GM18526 (cell line): Measurements from ENCODE around the gene MGAT2.

ENCODE experiments used
- POLR2A ChIP-seq: IDR thresholded peaks from 3 replicates; pipeline ENCODE4 v1.6.1; 2011; ENCODE audit not compliant: insufficient read length; ENCODE audit errors: extremely low read depth

MGAT2 gene

DNA sequence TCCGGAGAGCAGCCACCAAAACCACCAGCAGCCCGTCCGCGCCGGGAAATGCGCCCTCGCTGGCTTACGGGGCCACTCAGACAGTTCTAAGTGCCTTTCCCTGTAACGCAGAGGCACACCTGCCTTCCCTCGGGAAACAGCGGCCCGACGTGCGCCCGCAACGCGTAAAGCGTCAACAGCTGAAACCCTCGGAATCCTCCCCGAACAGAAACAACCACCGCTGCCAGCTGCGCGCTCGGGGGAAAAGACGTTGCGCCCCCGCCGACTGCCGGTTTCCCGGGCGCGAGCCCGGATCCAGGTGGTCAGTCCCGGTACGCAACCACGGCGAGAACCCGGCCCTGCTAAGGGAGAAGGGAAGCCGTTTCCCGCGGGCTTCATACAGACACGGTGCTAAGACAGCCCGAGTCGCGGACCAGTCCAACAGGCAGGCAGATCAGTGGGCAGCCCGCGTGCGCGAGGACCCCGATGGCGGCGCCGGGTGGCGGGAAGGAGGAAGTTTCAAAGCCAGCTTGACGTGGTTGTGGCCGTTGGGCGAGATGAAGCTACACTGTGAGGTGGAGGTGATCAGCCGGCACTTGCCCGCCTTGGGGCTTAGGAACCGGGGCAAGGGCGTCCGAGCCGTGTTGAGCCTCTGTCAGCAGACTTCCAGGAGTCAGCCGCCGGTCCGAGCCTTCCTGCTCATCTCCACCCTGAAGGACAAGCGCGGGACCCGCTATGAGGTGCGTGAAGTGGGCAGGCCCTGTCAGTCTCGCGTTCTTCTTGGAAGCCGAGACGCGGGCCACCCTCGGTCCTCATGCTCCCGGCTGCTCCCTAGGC lies 21.9 kb upstream of the MGAT2 start, which contains the start of gene LRR1:
Gene LRR1, plus strand, starts transcription at position 456 of the 816 bp plus-strand sequence. Its CDS starts 81 bp downstream, at position 537.
- peak; percentile 86 for TF ChIP-seq POLR2A

DNA sequence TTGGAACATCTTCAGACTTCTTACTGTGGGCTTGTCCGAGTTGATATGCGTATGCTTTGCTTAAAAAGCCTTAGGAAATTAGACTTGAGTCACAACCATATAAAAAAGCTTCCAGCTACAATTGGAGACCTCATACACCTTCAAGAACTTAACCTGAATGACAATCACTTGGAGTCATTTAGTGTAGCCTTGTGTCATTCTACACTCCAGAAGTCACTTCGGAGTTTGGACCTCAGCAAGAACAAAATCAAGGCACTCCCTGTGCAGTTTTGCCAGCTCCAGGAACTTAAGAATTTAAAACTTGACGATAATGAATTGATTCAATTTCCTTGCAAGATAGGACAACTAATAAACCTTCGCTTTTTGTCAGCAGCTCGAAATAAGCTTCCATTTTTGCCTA lies 13.0 kb upstream of the MGAT2 start:
- TF ChIP-seq POLR2A = no peak

DNA sequence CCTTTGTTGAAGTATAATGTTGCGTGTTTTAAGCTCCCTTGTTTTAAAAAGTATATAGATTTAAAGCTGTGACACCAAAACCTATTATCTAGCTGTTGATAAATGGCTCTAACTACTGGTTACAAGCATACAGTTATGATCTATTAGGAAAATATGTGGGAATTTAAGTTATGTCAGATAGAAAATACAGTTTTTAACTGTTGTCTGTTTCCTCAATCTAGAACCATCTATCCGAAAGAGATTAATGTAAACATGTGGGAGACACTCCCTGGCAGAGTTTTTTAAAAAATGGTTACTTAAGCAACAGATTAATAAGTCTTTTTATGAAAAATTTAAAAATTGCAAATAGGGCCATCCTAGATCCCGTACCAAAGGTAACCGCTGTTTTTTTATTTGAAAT lies 8.3 kb upstream of the MGAT2 start:
- no peak for TF ChIP-seq POLR2A

DNA sequence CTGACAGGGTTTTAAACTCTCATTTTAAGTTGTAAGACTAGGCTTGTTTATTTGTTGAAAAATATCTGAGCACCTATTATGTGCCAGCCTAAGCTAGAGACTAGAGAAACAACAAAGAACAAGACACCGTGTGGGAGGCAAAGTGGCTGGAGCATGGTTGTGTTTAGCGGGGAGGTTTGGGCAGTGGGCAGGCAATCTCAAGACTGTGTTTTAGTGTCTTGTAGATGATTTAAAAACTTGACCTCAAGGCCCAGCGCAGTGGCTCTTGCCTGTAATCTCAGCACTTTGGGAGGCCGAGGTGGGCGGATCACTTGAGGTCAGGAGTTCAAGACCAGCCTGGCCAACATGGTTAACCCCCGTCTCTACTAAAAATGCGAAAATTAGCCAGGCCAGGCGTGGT lies 7.9 kb upstream of the MGAT2 start:
- no peak for TF ChIP-seq POLR2A

DNA sequence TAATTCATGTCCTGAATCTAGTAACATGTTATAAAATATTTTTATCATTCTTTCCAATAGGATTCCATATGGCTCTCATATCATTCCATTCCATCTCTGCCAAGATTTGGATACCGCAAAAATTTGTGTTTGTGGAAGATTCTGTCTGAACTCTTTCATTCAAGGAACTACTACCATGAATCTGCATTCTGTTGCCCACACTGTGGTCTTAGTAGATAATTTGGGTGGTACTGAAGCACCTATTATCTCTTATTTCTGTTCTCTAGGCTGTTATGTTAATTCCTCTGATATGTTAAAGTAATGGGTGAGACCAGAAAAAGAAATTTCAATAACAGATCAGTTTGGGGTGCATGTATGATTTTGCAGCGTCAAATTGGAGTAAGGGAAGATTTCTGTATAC lies 6.4 kb upstream of the MGAT2 start:
- no peak for TF ChIP-seq POLR2A

DNA sequence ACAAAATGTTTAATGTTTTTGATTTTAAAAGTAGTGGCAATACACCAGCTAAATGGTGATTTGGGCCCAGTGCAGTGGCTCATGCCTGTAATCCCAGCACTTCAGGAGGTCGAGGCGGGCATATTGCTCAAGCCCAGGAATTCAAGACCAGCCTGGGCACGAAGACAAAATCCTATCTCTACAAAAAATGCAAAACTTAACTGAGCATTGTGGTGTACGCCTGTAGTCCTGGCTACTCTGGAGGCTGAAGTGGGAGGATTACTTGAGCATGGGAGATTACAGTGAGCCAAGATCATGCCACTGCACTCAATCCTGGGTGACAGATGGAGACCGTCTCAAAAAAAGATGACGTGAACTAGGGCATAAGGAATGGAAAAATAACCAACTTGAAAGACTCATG lies 4.8 kb upstream of the MGAT2 start:
- TF ChIP-seq POLR2A = no peak

DNA sequence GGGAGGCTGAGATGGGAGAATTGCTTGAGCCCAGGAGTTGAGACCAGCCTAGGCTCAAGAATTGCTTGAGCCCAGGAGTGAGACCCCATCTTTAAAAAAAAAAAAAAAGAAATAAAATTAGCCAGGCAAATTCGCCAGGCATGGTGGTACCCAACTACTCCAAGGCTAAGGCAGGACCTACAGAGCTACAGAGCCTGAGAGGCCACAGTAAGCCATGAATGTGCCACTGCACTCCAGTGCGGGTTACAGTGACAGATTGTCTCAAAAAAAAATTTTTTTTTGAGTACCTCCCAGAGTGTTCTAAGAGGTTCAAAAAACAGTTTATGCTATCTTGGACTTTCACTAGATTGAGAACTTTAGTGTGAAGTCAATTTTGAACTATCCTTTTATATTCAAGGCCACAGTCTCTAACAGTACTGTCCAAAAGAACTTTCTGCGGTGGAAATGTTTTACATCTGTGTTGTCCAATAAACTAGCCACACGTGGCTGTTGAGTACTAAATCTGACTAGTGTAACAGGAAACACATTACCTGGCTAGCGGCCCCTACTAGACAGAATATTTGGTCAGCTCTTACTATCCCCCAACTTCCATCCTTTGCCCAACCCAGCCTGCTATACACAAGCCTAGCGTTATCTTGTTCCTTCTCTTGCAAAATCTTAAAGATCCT lies 2.6 kb upstream of the MGAT2 start:
- TF ChIP-seq POLR2A = no peak

DNA sequence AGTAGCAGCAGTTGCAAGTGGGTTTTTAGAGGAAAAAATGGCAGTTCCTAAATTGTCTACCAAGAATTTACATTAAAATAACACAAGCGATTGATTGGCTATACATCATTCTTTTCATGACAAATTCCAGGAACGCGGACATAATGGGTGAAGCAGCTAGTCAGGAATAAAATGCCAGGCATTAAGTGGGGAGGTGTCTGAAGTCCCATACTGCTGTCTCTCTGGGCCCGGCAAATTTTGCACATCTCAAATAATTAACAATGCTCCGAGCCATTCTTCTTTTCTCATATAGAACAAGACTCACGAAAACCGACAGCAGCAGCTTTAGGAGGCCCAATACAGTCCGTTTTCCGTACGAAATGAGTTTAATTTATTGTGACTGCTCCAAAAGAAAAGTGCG lies 869 bp upstream of the MGAT2 start:
- no peak for TF ChIP-seq POLR2A

DNA sequence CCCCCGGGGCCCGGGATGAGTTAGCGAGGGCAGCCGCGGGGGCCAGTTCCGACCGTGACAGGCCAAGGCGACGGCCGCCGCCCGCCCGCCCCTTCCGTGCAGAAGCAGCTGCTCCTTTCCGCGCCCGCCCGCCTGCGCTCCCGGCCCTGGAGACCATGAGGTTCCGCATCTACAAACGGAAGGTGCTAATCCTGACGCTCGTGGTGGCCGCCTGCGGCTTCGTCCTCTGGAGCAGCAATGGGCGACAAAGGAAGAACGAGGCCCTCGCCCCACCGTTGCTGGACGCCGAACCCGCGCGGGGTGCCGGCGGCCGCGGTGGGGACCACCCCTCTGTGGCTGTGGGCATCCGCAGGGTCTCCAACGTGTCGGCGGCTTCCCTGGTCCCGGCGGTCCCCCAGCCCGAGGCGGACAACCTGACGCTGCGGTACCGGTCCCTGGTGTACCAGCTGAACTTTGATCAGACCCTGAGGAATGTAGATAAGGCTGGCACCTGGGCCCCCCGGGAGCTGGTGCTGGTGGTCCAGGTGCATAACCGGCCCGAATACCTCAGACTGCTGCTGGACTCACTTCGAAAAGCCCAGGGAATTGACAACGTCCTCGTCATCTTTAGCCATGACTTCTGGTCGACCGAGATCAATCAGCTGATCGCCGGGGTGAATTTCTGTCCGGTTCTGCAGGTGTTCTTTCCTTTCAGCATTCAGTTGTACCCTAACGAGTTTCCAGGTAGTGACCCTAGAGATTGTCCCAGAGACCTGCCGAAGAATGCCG lies 699 bp downstream of the MGAT2 start:
- TF ChIP-seq POLR2A = no peak

DNA sequence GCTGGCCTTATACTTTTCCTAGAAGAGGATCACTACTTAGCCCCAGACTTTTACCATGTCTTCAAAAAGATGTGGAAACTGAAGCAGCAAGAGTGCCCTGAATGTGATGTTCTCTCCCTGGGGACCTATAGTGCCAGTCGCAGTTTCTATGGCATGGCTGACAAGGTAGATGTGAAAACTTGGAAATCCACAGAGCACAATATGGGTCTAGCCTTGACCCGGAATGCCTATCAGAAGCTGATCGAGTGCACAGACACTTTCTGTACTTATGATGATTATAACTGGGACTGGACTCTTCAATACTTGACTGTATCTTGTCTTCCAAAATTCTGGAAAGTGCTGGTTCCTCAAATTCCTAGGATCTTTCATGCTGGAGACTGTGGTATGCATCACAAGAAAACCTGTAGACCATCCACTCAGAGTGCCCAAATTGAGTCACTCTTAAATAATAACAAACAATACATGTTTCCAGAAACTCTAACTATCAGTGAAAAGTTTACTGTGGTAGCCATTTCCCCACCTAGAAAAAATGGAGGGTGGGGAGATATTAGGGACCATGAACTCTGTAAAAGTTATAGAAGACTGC lies 1.5 kb downstream of the MGAT2 start:
- no peak for TF ChIP-seq POLR2A

DNA sequence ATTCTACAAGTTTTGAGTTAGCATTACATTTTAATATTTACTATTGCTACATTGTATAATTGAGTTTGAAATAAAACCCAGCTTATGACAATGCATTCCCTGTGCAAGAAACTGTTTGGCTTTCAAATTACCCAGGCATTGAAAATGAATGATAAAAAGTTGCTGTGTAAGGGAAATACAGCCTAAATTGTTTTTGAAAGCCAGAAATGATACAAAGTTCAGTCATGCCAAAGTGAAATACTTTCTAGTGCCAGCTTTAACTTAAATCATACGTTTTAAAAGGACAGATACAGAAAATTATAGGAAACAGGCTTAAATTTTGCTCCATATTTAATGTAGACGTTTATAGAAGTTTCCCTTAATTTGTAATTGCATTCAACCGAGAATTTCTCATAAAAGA lies 2.8 kb downstream of the MGAT2 start:
- no peak for TF ChIP-seq POLR2A

DNA sequence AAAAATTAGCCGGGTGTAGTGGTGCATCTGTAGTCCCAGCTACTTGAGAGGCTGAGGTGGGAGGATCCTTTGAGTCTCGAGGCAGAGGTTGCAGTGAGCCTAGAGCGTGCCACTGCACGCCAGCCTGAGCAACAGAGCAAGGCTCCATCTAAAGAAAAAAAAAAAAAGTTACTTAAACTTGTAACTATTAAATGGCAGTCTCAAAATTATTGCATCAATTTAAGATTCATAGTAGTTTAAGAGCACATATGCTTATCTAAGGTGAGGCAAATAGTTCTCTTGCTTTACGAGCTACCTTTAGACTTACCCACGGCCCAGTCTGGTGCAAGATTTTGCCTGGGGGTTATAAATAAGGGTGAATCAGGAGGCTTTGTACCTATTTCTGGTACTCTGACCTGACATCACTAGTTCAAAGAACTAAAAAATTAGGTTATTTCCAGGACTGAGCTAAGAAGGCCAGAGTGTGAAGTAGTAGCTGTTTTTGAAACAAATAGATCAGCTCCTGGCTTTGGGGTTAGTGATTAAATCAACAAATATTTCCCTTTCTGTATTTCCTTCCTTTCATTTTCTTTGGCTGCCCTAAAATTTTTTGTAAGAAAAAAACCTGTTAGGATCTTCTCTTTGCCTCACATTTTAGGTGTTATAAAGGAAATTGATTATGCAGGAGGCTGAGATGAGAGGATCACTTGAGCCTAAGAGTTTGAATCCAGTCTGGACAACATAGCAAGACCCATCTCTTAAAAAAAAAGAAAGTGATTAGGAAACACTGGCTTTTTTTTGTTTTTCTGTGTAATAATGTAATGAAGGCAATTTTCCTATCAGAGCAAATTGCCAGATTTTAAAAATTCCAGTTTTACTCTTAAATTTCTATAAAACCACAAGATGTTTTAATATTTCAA lies 3.6 kb downstream of the MGAT2 start:
- TF ChIP-seq POLR2A = no peak

DNA sequence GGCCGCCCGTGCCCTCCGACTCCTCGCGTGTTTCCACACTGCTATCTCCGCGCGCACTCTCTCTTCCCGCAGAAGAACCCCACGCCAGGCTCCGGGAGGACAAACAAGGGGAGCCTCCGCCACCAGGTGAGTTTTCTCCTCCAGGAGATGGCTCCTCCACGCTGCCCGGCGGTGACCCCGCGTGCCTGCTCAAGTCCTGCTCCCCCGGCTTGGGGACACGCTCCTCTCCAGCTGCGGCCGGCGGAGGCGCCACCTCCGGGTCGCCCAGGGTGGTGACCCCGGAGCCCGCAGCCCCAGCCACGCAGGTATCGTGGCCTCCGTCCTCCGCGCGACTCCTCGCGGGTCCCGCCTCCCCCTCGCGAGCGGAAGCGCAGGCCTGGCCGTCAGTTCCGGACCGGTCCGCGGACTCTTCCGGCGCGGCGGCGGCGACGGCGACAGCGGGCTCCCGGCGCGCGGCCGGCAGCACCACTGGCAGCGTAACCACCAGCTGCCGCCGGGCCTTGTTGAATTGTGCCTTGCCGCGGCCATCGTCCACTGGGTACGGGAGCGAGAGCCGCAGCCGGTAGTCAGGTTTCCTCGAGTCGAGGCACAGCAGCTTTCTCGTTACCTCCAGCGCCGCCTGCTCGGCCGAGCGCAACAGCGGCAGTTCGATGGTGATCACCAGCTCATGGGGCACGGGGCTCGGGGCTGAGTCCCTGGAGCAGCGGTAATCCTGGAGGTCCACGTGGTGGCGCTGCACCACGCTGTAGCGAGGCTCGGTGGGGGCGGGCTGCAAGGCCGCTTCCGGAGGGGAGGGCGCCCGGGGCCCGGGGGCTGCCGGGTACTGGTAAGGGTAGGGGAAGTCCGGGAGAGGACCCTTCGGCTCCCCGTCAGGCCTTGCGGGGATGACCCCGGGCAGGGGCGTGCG lies 13.3 kb downstream of the MGAT2 start:
- TF ChIP-seq POLR2A = peak; percentile 79
